Right atrium auricular region (tissue), 2 donors: ENCODE measurements around the gene RGS4. TPM values are rescaled to one million over a fixed set of nuclear protein-coding genes. Genes with fewer than 3 reads are reported as not detected.

Experiments used
- DNase-seq: peaks from one replicate; pipeline ENCODE4 v3.0.0-alpha.2; 2019; ENCODE audit warnings: low spot score
- H3K27ac ChIP-seq, 2 donors: fragments of 200-600 bp; sonication (generic); 1 replicate in 1 of 2; 2 replicates in 1 of 2; pipeline ENCODE4 v1.5.1; 2016 to 2019
- H3K27me3 ChIP-seq, 2 donors: fragments of 200-600 bp; sonication (generic); one replicate each; pipeline versions ENCODE4 v1.5.1 to v1.6.0; 2017 to 2019
- H3K36me3 ChIP-seq: fragments of 200-600 bp; sonication (generic); one replicate; pipeline ENCODE4 v1.5.1; 2016
- H3K4me1 ChIP-seq, 2 donors: fragments of 200-600 bp; sonication (generic); one replicate each; pipeline versions ENCODE4 v1.5.1 to v1.6.0; 2017 to 2019
- H3K4me3 ChIP-seq, 2 donors: fragments of 200-600 bp; sonication (generic); 1 replicate in 1 of 2; 2 replicates in 1 of 2; pipeline ENCODE4 v1.5.1; 2017 to 2019; ENCODE audit warnings: mild to moderate bottlenecking in 1 of 2, moderate library complexity in 1 of 2
- H3K9me3 ChIP-seq, 2 donors: fragments of 200-600 bp; sonication (generic); one replicate each; pipeline ENCODE4 v1.5.1; 2019
- CTCF ChIP-seq, 2 donors: fragments of 200-600 bp; sonication (generic); IDR thresholded peaks; one replicate each; pipeline ENCODE4 v1.5.1; 2019; ENCODE audit warnings: antibody characterized with exemption in 2 of 2
- total RNA-seq, 2 donors: library from RNA; depleted of rRNA; stranded (reverse); fragments of >200 nt; gene quantifications; one replicate each; pipeline ENCODE4 v1.1.0, GENCODE V29; 2016

The RGS4 gene
- total RNA-seq, 2 donors from 2014 or later: 1.5 to 5.0 TPM

GRCh38 chr1:163036671-163037070, 32.5 kb upstream of the RGS4 start:
- H3K9me3 ChIP-seq: no peaks in the 10 kb centered on the region
- no peaks in the 10 kb centered on the region for H3K36me3 ChIP-seq
- no peak overlapping the region for H3K4me3 ChIP-seq
- H3K4me1 ChIP-seq: no peaks in the 10 kb centered on the region
- DNase-seq: no peak
- no peaks in the 10 kb centered on the region for H3K27me3 ChIP-seq
- TF ChIP-seq CTCF (IDR thresholded peaks at IDR 0.05): no peak
- no peak overlapping the region for H3K27ac ChIP-seq

- no peak for TF ChIP-seq CTCF (IDR thresholded peaks at IDR 0.05)
Measured at GRCh38 chr1:163038928-163039706, 30.0 kb upstream of the RGS4 start.

GRCh38 chr1:163039707-163040093, 29.5 kb upstream of the RGS4 start:
- Histone ChIP-seq H3K27ac (no peak overlapping the region), H3K36me3 (no peaks in the 10 kb centered on the region), H3K27me3 (no peaks in the 10 kb centered on the region), H3K9me3 (no peaks in the 10 kb centered on the region), H3K4me1 (no peaks in the 10 kb centered on the region), H3K4me3 (no peak overlapping the region)
- TF ChIP-seq CTCF (IDR thresholded peaks at IDR 0.05): no peak
- no peak for DNase-seq

More at GRCh38 chr1:163038928-163039706, 30.0 kb upstream of the RGS4 start:
- DNase-seq: no peak
- Histone ChIP-seq H3K4me3 (no peak overlapping the region), H3K4me1 (no peaks in the 10 kb centered on the region), H3K36me3 (no peaks in the 10 kb centered on the region), H3K9me3 (no peaks in the 10 kb centered on the region), H3K27me3 (no peaks in the 10 kb centered on the region), H3K27ac (no peak overlapping the region)

- H3K9me3 ChIP-seq: no peaks in the 10 kb centered on the region
Measured at GRCh38 chr1:163046071-163046470, 23.1 kb upstream of the RGS4 start.

GRCh38 chr1:163047951-163048659, 21.1 kb upstream of the RGS4 start:
- H3K36me3 ChIP-seq: no peaks in the 10 kb centered on the region
- no peak overlapping the region for H3K27ac ChIP-seq
- no peak for DNase-seq
- no peak for TF ChIP-seq CTCF (IDR thresholded peaks at IDR 0.05)
- H3K9me3 ChIP-seq: no peaks in the 10 kb centered on the region
- no peaks in the 10 kb centered on the region for H3K27me3 ChIP-seq
- H3K4me1 ChIP-seq: no peaks in the 10 kb centered on the region
- H3K4me3 ChIP-seq: no peak overlapping the region

More at GRCh38 chr1:163046071-163046470, 23.1 kb upstream of the RGS4 start:
- Histone ChIP-seq H3K36me3 (no peaks in the 10 kb centered on the region), H3K27me3 (no peaks in the 10 kb centered on the region), H3K4me3 (no peak overlapping the region), H3K4me1 (no peaks in the 10 kb centered on the region), H3K27ac (no peak overlapping the region)
- DNase-seq: no peak
- TF ChIP-seq CTCF (IDR thresholded peaks at IDR 0.05): no peak
